Thyroid gland (tissue), 4 donors: ENCODE data around the gene RASAL3.

Experiments
- POLR2A ChIP-seq, 2 donors: fragments of 450-650 bp; IDR thresholded peaks; one replicate each; pipeline ENCODE4 v1.6.1; 2017; ENCODE audit warnings: antibody characterized with exemption in 2 of 2, mild to moderate bottlenecking in 2 of 2, moderate library complexity in 1 of 2
- TF ChIP-seq, protein P1 (sequence below), 6 experiments: fragments of 200-600 bp in 3 of 6; fragments of 450-650 bp in 3 of 6; sonication (generic) in 3 of 6; IDR thresholded peaks; one replicate each; pipeline ENCODE4 v1.5.1; 2016 to 2019; ENCODE audit warnings: antibody characterized with exemption in 6 of 6, mild to moderate bottlenecking in 2 of 6, inconsistent platforms in 1 of 6, moderate library complexity in 1 of 6

DNA sequence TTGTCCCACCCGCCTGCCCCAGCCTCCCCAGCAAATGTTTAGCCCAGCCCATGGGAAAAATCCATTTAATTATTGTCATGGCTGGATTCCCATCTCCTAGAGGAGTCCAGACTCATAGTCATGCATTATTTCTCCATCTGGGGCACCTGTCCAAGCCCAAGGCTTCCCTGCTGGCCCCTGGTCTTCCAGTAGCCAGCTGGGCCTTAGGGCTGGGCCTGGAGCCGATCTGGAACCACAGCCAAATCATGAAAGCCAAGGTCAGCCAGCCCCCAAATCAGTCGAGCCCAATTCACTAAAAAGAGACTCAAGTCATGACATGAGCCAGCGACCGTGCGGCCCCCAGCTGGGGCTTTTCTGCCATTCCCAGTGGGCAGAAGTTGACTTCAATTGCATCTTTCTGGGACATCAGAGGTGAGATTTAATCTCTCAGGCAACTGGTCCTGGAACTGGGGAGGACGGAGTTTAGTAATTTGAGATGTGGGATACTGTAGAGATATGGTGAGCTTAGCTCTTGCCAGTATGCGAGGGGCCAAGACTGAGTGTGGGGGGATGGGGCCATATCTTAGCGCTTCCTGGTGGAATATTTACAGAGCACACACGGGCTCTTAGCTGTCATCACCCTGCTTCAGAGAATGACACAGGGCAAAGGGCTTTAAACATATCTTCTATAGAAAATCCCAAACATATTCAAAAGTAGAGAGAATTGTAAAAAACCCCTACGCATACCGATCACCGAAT is 24.3 kb upstream of the RASAL3 start:
- TF ChIP-seq, protein P1, sequence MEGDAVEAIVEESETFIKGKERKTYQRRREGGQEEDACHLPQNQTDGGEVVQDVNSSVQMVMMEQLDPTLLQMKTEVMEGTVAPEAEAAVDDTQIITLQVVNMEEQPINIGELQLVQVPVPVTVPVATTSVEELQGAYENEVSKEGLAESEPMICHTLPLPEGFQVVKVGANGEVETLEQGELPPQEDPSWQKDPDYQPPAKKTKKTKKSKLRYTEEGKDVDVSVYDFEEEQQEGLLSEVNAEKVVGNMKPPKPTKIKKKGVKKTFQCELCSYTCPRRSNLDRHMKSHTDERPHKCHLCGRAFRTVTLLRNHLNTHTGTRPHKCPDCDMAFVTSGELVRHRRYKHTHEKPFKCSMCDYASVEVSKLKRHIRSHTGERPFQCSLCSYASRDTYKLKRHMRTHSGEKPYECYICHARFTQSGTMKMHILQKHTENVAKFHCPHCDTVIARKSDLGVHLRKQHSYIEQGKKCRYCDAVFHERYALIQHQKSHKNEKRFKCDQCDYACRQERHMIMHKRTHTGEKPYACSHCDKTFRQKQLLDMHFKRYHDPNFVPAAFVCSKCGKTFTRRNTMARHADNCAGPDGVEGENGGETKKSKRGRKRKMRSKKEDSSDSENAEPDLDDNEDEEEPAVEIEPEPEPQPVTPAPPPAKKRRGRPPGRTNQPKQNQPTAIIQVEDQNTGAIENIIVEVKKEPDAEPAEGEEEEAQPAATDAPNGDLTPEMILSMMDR (IDR thresholded peaks at IDR 0.05), result no peak
- no peak for TF ChIP-seq POLR2A (IDR thresholded peaks at IDR 0.05)
